HepG2 (cell line): Measurements from ENCODE around the gene VAV2.

Source experiments
- AKAP8 ChIP-seq: sonication (generic); formaldehyde crosslinking; IDR thresholded peaks from 2 replicates; pipeline ENCODE4 v1.5.1; 2020; ENCODE audit warnings: mild to moderate bottlenecking, missing genetic modification reagents
- ARNTL ChIP-seq: sonication (generic); formaldehyde crosslinking; IDR thresholded peaks from 2 replicates; pipeline ENCODE4 v1.4.0; 2020; ENCODE audit warnings: mild to moderate bottlenecking, missing genetic modification reagents
- CEBPG ChIP-seq: IDR thresholded peaks from 2 replicates; pipeline ENCODE4 v1.6.1; 2016
- FOSL2 ChIP-seq: sonication (generic); formaldehyde crosslinking; IDR thresholded peaks from 2 replicates; pipeline ENCODE4 v1.4.0; 2020; ENCODE audit warnings: missing genetic modification reagents
- MBNL3 ChIP-seq: fragments of 250-450 bp; sonication (Bioruptor Pico); conservative IDR thresholded peaks from 2 replicates; pipeline ENCODE4 v1.8.0; 2022; ENCODE audit warnings: mild to moderate bottlenecking, inconsistent platforms
- MTF1 ChIP-seq: sonication (generic); formaldehyde crosslinking; IDR thresholded peaks from 2 replicates; pipeline ENCODE4 v1.5.0; 2020; ENCODE audit warnings: missing genetic modification reagents
- NCOA1 ChIP-seq: sonication (generic); formaldehyde crosslinking; IDR thresholded peaks from 2 replicates; pipeline ENCODE4 v1.9.0; 2021; ENCODE audit warnings: missing genetic modification reagents
- RFX5 ChIP-seq: IDR thresholded peaks from 2 replicates; pipeline ENCODE4 v1.6.1; 2011; ENCODE audit warnings: low read depth, low read length, improper control_type of control experiment
- SP2 ChIP-seq: sonication (generic); formaldehyde crosslinking; IDR thresholded peaks from 2 replicates; pipeline ENCODE4 v1.5.1; 2020; ENCODE audit warnings: mild to moderate bottlenecking, missing genetic modification reagents
- U2AF2 ChIP-seq: fragments of 200-400 bp; formaldehyde crosslinking; IDR thresholded peaks from 2 replicates; pipeline ENCODE4 v1.6.1; 2017; ENCODE audit warnings: low read depth, mild to moderate bottlenecking, low read length
- ZBTB38 ChIP-seq: sonication (generic); formaldehyde crosslinking; IDR thresholded peaks from 2 replicates; pipeline ENCODE4 v1.5.1; 2020; ENCODE audit warnings: mild to moderate bottlenecking, missing genetic modification reagents
- TF ChIP-seq, protein P1 (sequence below), 2 experiments: sonication (generic) in 1 of 2; formaldehyde crosslinking in 1 of 2; IDR thresholded peaks; 2 replicates each; pipeline versions ENCODE4 v1.5.1 to v1.6.1; 2011 to 2020; ENCODE audit warnings: borderline replicate concordance in 1 of 2, low read depth in 1 of 2, low read length in 1 of 2, mild to moderate bottlenecking in 1 of 2, missing genetic modification reagents in 1 of 2, moderate library complexity in 1 of 2

DNA sequence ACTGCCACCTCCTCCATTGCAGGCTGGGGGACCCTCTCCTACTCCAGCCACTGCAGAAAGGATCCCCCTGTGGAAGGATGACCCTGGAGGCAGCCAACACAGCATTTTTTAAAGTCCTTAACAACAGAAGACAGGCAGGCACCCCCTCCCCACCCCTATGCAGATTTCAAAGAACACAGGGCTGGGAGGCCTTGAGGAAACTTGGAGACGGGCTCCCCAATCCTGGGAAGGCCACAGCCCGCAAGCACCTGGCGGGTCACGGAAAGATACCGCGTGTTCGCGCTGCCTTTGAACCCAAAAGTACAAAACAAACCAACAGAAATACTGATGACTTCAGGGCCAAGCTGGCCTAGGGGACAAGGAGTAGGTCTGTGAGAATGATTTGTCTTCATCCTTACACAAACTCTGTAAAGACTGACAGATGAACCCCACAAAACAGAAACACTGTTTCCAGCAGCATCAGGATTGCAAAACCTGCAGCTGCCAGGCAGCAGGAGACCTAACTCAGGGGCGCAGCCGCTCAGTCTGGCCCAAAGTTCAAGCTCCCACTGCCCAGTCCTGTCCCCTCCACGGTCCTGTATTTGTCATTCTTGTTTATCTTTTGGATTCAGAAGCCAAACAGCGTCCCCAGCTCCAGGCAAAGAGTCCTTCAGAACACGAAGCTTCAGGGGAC, 13.8 kb downstream of the VAV2 start:
- peak; percentile 94 for TF ChIP-seq CEBPG (CRISPR knock-in tag)
- no peak for TF ChIP-seq MTF1 (CRISPR knock-in tag)
- TF ChIP-seq RFX5: no peak
- no peak; the same call in 1 of the 2 replicates for TF ChIP-seq ARNTL (CRISPR knock-in tag)
- no peak for TF ChIP-seq SP2 (CRISPR knock-in tag)
- no peak for TF ChIP-seq U2AF2
- 0 out of 2 replicates have a peak, but pooled peaks have one; percentile 40 for TF ChIP-seq NCOA1 (CRISPR knock-in tag)
- TF ChIP-seq, protein P1, sequence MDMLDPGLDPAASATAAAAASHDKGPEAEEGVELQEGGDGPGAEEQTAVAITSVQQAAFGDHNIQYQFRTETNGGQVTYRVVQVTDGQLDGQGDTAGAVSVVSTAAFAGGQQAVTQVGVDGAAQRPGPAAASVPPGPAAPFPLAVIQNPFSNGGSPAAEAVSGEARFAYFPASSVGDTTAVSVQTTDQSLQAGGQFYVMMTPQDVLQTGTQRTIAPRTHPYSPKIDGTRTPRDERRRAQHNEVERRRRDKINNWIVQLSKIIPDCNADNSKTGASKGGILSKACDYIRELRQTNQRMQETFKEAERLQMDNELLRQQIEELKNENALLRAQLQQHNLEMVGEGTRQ (IDR thresholded peaks at IDR 0.05; ENCODE audit: low read depth, low read length): no peak
- TF ChIP-seq, protein P1 (CRISPR knock-in tag; IDR thresholded peaks at IDR 0.05; ENCODE audit: borderline replicate concordance): no peak
- no peak for TF ChIP-seq AKAP8
- peak; percentile 67 for TF ChIP-seq FOSL2 (CRISPR knock-in tag)
- no peak for TF ChIP-seq MBNL3 (CRISPR knock-in tag)
- no peak for TF ChIP-seq ZBTB38 (CRISPR knock-in tag)
